HAP-1 (cell line): ENCODE data around the gene MYO5C.
"Not testable (repeated sequence)": the region's sequence is repeated elsewhere in the genome, so short reads cannot be mapped to it uniquely, and the experiment has no call there.

ENCODE experiments used
- DNase-seq, 2 experiments: peaks; one replicate each; pipeline ENCODE4 v3.0.0-alpha.2; 2016 to 2020; ENCODE audit warnings: low spot score in 2 of 2
- H3K27me3 ChIP-seq: fragments of 250-450 bp; sonication (Bioruptor Pico); 2 replicates; pipeline ENCODE4 v1.5.1; 2020; ENCODE audit warnings: low read depth, mild to moderate bottlenecking, moderate library complexity
- H3K36me3 ChIP-seq: fragments of 250-450 bp; sonication (Bioruptor Pico); replicated peaks from 2 replicates; pipeline ENCODE4 v1.5.1; 2020; ENCODE audit warnings: mild to moderate bottlenecking
- H3K4me1 ChIP-seq: fragments of 250-450 bp; sonication (Bioruptor Pico); 2 replicates; pipeline ENCODE4 v1.5.1; 2020; ENCODE audit warnings: mild to moderate bottlenecking
- H3K4me3 ChIP-seq: fragments of 250-450 bp; sonication (Bioruptor Pico); 2 replicates; pipeline ENCODE4 v1.5.1; 2020; ENCODE audit warnings: mild to moderate bottlenecking, moderate library complexity
- H3K9me3 ChIP-seq: fragments of 250-450 bp; sonication (Bioruptor Pico); 2 replicates; pipeline ENCODE4 v1.5.1; 2020; ENCODE audit warnings: mild to moderate bottlenecking, moderate library complexity
- in situ Hi-C: fragments of 300-500 bp; cut with MboI; formaldehyde crosslinking; loops from 3 replicates; pipeline ENCODE4 v1.14.3; 2020; ENCODE audit warnings: low sequenced_read_pairs, inconsistent platforms, mixed read lengths

The MYO5C gene

GRCh38 chr15:52291204-52291603 is 4.4 kb downstream of the MYO5C start:
- no peaks in the 10 kb centered on the region for H3K36me3 ChIP-seq
- H3K27me3 ChIP-seq: no peaks in the 10 kb centered on the region
- H3K9me3 ChIP-seq: no peaks in the 10 kb centered on the region
- H3K4me1 ChIP-seq: peaks cover 3% of the 10 kb centered on the region; the same call in 1 of the 2 replicates
- DNase-seq: no peak
- no peak overlapping the region for H3K4me3 ChIP-seq
- in situ Hi-C loops: no loop called here

- no peak overlapping the region for H3K4me3 ChIP-seq
- DNase-seq: no peak
- H3K36me3 ChIP-seq: no peaks in the 10 kb centered on the region
- in situ Hi-C loops: no loop called here
- H3K9me3 ChIP-seq: no peaks in the 10 kb centered on the region
- no peaks in the 10 kb centered on the region for H3K27me3 ChIP-seq
- H3K4me1 ChIP-seq: no peaks in the 10 kb centered on the region; the same call in 1 of the 2 replicates
Observed at GRCh38 chr15:52290800-52291199, 4.8 kb downstream of the MYO5C start.

DNA sequence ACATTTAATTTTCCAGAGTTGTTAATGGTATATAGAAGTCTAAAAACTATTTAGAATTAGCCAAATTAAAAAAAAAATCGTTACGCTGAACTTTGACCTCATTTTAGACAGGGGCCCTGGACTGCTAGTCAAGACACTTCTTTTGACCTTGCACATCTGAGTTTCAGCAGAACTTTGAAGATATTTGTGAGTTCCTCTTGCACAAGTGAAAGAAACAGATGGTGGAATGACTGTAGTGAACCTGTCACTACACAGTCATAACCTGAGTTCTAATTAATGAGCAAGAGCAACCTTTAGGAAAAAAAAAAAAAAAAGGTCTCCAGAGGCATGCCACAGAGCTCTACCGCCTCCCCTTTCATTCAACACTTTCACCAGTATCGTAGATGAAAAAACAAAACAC is 5.3 kb downstream of the MYO5C start:
- in situ Hi-C loops: no loop called here

DNA sequence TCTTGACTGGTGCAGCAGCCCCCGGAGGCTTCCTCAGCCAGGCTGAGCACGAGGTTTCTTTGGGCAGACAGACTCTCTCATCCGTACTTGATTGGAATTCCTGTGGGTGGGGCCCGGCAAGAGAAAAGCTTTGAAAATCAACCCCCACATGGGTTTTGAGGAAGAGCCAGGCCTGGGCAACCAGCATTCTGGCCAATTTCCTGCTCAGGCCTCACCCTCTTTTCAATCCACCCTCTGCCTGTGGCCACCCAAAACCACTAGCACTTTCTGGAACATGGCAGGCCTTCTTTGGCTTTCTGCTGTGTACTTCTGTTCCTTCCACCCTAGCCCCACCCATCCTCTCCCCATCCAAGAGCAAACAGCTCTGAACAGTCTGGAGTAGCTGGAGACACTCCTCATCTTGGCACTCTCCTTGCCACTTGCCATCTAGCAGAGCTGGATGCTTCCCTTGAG is 5.9 kb downstream of the MYO5C start:
- DNase-seq: no peak

More for the DNA sequence above, 5.3 kb downstream of the MYO5C start:
- H3K27me3 ChIP-seq: no peaks in the 10 kb centered on the region
- no peak overlapping the region for H3K4me3 ChIP-seq
- no peaks in the 10 kb centered on the region for H3K36me3 ChIP-seq
- no peaks in the 10 kb centered on the region; the same call in 1 of the 2 replicates for H3K4me1 ChIP-seq
- H3K9me3 ChIP-seq: no peaks in the 10 kb centered on the region
- DNase-seq: no peak

DNA sequence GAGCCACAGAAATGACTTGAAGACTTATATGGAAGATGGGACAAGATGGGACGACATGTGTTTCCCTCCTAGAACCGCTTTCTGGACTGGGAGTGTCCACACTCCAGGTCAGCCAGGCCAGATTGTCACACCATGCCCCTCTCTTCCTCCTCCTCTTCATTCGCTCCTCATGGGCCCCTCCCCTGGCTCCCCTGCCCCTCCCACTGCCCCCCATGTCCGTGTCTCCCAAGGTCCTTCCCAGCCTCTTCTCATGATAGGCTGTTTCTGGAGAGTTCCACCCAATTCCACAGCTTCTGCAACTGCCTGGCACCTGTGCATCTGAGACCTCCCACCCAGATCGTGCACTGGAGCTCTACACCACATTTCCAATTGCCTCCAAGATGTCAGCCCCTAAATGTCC is 6.6 kb downstream of the MYO5C start:
- in situ Hi-C loops: no loop called here
- no peak overlapping the region for H3K4me3 ChIP-seq
- H3K4me1 ChIP-seq: no peaks in the 10 kb centered on the region
- no peaks in the 10 kb centered on the region for H3K27me3 ChIP-seq
- H3K9me3 ChIP-seq: no peaks in the 10 kb centered on the region
- DNase-seq: no peak
- H3K36me3 ChIP-seq: no peaks in the 10 kb centered on the region

More for the DNA sequence above, 5.9 kb downstream of the MYO5C start:
- no peak overlapping the region for H3K4me3 ChIP-seq
- no peaks in the 10 kb centered on the region for H3K27me3 ChIP-seq
- no peaks in the 10 kb centered on the region for H3K9me3 ChIP-seq
- no peaks in the 10 kb centered on the region for H3K4me1 ChIP-seq
- H3K36me3 ChIP-seq: no peaks in the 10 kb centered on the region
- in situ Hi-C loops: no loop called here

DNA sequence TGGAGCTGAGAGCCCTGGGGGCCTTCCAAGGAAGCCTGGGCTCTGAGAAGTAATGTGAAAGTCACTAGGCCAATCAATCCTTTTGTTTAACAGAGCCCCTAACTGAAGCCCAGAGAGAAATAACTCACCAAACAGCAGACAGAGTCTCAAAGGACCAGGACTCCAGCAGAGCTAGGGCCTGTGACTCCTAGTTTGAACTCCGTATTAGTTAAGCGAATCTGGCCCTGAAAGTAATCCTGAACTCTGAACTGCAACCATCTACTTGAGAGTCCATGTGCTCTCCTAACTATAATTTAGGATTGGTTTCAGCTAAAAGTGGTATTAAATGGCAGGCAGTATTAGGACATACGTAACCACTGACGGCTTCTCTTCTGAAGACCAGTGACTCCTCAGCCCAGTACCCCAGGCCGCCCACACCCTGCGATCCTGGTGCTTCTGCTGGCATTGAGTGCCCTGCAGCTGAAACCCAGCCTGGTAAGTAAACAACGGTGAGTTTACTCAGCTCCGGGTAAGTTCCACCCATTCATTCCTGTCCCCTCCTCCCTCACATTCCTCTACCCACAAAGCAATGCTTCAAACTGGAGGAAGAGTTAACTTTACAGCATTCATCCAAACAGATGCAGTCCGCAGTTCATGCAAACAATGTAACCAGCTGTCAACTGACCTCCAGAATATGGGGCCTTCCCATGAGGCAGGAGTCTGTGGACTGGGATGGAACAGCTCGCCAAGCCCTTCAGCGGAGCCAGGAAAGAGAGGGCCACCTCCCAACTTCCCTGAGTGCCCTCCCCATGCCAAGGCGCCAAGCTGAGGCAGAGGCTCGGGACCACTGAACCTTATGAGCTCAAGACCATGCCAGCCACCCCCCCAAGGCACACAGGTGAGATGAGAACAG is 7.3 kb downstream of the MYO5C start:
- in situ Hi-C loops: no loop called here
- Histone ChIP-seq H3K36me3 (no peaks in the 10 kb centered on the region), H3K9me3 (no peaks in the 10 kb centered on the region), H3K4me3 (no peak overlapping the region), H3K27me3 (no peaks in the 10 kb centered on the region), H3K4me1 (no peaks in the 10 kb centered on the region)
- DNase-seq: no peak

GRCh38 chr15:52287114-52287513 is 8.5 kb downstream of the MYO5C start:
- DNase-seq: no peak
- no peaks in the 10 kb centered on the region for H3K9me3 ChIP-seq
- in situ Hi-C loops: no loop called here
- no peaks in the 10 kb centered on the region for H3K27me3 ChIP-seq
- H3K4me3 ChIP-seq: no peak overlapping the region
- H3K4me1 ChIP-seq: no peaks in the 10 kb centered on the region
- H3K36me3 ChIP-seq: no peaks in the 10 kb centered on the region

GRCh38 chr15:52285941-52286340 is 9.7 kb downstream of the MYO5C start:
- H3K36me3 ChIP-seq, DNase-seq, H3K4me1 ChIP-seq, H3K27me3 ChIP-seq, H3K9me3 ChIP-seq, in situ Hi-C loops, H3K4me3 ChIP-seq: not testable (repeated sequence)

DNA sequence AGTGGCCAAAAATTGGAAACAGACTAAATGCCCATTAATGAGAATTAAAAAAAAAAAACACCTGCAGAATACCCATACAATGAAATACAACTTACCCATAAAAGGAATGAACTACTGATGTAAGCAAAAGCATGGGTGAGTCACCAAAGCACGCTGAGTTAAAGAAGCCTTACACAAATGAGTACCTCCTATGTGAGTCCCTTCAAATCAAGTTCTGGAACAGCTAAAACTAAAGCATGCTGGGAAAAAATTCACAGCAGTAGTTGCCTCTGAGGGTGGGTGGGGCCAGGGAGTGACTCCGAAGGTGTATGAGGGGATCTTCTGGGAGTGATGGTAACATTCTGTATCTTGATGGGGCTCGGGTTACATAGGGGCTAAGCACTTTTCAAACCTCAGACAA is 11.4 kb downstream of the MYO5C start:
- H3K9me3 ChIP-seq: no peaks in the 10 kb centered on the region
- H3K36me3 ChIP-seq: no peaks in the 10 kb centered on the region
- in situ Hi-C loops: no loop called here
- no peaks in the 10 kb centered on the region for H3K4me1 ChIP-seq
- no peaks in the 10 kb centered on the region for H3K27me3 ChIP-seq
- no peak for DNase-seq
- H3K4me3 ChIP-seq: no peak overlapping the region

DNA sequence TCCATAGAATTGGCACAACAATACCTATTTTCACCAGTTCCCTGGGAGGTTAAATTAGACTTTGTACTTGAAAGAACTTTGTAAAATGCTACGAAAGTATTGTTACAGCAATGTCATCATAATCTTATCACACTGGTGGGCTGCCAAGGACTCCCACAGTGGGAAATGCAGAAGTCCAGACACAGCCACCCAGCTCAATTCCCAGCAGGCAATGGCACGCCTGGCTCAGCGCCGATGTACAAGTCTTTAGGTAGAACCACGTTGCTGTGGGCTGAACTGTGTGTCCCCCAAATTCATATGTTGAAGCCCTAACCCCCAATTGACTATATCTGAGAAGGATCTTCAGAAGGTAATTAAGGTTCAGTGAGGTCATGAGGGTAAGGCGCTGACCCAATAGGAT is 12.3 kb downstream of the MYO5C start:
- in situ Hi-C loops: no loop called here
- no peaks in the 10 kb centered on the region for H3K4me1 ChIP-seq
- H3K27me3 ChIP-seq: no peaks in the 10 kb centered on the region
- no peaks in the 10 kb centered on the region for H3K9me3 ChIP-seq
- H3K4me3 ChIP-seq: no peak overlapping the region
- DNase-seq: no peak
- no peaks in the 10 kb centered on the region for H3K36me3 ChIP-seq

GRCh38 chr15:52282418-52282817 is 13.2 kb downstream of the MYO5C start:
- H3K36me3 ChIP-seq: no peaks in the 10 kb centered on the region
- H3K4me3 ChIP-seq: no peak overlapping the region
- in situ Hi-C loops: no loop called here
- DNase-seq: no peak
- no peaks in the 10 kb centered on the region for H3K9me3 ChIP-seq
- no peaks in the 10 kb centered on the region for H3K4me1 ChIP-seq
- H3K27me3 ChIP-seq: no peaks in the 10 kb centered on the region

- in situ Hi-C loops: no loop called here
- Histone ChIP-seq H3K36me3 (no peaks in the 10 kb centered on the region), H3K4me3 (no peak overlapping the region), H3K9me3 (no peaks in the 10 kb centered on the region), H3K4me1 (no peaks in the 10 kb centered on the region), H3K27me3 (no peaks in the 10 kb centered on the region)
- no peak for DNase-seq
Observed at GRCh38 chr15:52281085-52282035, 14.2 kb downstream of the MYO5C start.

DNA sequence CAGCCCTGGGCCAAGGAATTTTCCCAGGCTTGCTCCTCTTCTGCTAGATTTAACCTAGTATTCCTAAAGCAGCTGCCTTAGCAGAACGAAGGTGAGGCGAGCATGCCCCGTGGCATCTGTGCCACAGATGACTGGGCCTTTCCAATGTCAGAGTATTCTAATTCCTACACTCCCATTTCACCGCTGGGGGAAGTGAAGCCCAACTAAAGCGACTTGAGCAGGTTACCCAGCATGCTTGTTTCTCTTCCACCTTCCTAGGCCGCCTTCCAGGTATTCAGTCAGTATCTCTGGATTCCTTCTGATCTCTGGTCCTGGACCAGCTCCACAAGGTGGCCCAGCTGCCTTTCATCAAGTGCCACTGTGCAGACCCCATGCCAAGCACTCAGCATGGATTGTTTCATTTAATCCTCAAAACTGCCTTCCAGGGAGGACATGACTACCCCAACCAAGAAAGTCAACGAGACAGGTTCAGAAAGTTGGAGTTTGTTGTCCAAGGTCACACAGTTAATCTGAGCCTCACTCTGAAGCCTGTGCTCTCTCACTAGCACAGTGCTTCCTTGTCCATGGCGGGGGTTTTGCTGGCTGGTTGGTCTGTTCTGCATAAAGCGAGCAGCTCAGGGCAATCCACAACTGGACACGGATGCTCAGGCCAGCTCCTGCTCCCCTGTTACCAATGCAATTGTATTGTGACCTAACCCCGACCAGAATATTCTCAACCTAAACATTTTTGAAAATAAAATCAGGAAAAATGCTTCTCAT is 15.1 kb downstream of the MYO5C start:
- no peaks in the 10 kb centered on the region for H3K36me3 ChIP-seq
- H3K4me3 ChIP-seq: no peak overlapping the region
- DNase-seq: no peak
- no peaks in the 10 kb centered on the region for H3K4me1 ChIP-seq
- H3K27me3 ChIP-seq: no peaks in the 10 kb centered on the region
- in situ Hi-C loops: no loop called here
- H3K9me3 ChIP-seq: no peaks in the 10 kb centered on the region
